ENCODE measurements around the gene ERGIC3.

Gene ERGIC3

DNA sequence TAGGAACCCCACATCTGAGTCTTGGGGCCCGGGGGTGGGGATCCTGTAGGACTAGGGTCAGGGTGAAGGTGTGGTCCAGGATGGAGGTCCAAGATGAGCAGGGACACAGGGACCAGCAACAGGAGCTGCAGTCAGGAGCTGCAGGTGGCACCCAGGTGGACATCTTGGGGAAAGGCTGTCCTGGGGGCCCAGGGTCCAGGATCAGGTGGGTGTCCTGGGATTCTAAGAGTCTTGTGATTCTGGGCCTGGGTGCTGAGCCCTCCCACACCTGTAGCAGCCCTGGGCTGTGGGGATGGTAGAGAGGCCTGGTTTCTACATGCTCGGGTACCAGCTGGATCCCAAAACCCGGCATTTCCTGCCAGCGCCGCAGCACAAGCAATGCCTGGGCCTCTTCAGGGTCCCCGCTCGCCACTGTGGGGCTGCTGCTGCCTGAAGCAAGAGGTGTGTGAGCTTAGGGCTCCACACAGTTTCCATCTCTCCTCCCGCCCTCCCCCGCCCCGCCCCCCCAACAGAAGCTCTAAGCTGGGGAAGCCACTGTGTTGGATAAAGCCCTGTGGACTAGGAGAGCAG lies 20.7 kb downstream of the ERGIC3 start:
- peak; percentile 36 for DNase-seq

DNA sequence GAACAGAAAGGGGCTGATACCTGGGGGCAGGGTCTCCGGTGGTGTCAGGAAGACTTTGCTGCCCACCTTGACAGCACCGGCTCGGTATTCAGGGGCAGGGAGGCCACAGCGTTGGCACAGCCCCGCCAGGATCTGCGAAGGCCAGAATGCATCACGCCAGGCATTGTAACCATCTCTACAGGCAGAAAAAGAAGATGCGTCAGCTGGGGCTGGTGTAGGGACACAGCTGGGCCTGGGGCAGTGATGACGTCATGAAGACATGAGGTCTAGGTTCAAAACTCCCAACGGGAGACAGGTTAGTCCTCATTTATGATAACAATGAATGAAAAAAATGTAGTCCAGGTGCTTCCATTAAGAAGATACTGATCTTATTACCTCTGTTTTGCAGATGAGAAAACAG lies 22.0 kb downstream of the ERGIC3 start:
- DNase-seq, result peak; percentile 21

DNA sequence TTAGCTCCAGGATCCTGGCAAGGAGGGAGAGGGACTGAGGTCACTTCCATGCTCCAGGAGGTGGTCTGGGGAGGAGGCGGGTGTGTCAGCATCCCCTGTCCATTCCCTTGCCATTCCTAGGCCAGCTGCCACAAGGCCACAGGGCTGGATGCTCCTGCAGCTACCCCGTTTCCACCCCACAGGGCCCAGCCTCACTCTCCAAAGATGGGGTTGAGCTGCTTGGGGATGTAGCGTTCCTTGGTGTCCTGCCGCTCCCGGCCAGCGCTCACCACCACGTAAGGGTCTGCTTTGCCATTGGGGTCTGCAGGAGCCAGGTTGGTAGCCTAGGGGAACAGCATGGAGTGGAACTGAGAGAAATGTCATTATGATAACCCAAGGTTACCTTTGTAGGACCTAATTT lies 23.0 kb downstream of the ERGIC3 start:
- DNase-seq, result peak; percentile 34

DNA sequence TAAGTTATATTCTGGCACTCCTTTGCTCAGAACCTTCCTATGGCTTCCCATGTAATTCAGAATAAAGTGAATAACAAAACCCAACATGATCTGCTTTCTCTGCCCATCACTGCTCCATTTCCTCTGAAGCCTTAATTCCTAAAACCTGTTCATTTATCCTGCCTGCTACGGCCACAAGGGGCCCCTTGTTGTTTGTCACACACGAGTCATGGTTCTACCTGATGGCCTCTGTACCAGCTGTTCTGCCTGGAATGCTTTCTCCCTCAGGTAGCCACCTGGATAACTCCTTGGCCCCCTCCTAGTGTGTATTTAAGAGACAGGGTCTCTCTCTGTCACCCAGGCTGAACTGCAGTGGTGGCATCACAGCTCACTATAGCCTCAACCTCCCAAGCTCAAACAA lies 26.8 kb downstream of the ERGIC3 start:
- peak; percentile 42 for DNase-seq

DNA sequence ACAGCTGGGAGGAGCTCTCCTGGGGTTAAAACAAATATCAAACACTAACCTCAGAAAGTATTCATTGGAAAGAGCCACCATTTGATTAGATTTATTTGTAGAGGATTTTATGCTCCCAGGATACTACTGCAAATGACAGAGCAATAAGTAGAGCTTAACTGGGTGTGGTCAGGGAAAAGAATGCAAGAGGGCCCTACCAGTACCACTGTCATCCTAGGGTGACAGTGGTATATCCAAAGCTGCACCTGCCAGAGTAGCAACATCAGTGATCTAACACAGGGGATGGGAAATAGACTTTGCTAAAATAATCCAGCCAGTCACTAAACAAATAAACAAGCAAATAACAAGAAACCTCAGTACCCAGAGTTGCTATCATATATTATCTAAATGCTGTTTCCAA lies 29.7 kb downstream of the ERGIC3 start:
- no peak for DNase-seq

DNA sequence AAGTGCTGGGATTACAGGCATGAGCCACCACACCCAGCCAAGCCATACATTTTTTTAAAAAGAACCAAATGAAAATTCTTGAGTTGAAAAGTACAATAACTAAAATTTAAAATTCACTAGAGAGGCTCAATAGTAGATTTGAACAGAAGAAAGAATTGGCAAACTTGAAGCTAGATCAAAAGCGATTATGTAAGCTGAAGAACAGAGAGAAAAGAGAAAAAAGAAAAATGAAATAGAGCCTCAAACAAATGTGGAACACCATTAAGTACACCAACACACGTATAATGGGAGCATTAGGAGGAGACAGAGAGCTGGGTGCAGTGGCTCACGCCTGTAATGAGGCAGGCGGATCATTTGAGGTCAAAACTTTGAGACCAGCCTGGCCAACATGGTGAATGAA lies 31.0 kb downstream of the ERGIC3 start:
- no peak for DNase-seq

DNA sequence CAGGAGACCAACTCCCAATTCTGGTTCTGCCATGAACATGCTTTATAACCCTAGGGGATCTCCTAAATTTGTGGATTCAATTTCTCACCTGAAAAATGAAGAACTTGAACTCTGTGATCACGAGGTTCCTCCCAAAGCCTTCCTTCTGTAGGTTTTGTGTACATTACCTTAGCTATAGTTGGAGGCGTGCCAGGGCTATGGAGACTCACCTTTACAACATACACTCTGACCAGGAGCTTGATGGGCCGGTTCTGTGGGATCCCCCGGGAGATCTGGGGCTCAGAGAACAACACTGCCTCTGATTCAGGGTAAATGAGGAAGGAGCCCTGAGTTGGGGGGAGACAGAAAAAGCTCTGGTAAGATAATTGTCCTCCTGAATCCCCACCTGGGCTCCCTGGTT lies 34.1 kb downstream of the ERGIC3 start:
- no peak for DNase-seq

DNA sequence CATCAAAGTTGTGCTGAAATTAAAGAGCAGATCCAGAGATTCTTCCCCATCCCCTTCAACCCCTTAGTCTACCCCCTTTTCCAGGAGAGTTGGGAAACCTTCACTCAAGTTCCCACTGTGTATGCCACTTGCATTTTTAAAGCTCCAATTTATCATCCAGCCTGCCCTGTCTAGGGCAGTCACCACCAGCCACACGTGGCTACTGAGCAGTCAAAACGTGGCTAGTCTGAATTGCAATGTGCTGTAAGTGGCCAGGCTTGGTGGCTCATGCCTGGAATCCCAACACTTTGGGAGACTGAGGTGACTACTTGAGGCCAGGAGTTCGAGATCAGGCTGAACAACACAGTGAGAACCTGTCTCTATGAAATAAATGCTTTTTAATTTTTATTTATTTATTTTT lies 34.9 kb downstream of the ERGIC3 start:
- DNase-seq, result no peak

DNA sequence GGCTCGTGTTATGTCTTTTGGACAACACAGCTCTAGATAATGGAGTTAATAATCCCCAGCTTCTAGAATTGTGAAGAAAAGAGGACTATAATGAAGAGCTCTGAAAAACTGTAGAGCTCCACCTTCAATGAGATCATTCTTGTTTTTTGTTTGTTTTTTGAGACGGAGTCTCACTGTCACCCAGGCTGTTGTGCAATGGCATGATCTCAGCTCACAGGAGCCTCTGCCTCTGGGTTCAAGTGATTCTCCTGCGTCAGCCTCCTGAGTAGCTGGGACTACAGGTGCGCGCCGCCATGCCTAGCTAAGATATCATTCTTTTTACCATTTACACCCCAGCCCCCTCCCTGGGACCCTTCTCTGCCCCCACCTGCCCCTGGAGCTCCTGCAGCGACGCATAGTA lies 36.6 kb downstream of the ERGIC3 start:
- DNase-seq, result peak; percentile 30

DNA sequence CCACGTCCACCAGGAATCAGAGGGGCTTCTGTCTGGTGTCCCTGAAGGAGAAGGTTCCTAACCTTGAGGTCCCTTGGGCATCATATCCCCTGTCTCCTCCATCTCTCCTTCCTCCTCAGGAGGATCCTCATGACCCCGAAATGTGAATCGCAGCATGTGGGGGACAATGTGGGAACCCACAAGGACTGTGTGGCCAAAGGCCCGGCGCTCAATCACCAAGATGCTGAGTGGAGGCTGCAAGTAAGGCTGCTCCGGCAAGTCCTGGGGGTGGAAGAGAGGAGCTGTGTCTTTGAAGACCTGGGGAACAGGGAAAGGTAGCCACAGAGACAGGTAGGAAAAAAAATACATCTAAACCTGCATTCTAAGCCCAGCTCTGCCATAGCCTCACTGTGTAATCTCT lies 37.3 kb downstream of the ERGIC3 start:
- peak; percentile 50 for DNase-seq

DNA sequence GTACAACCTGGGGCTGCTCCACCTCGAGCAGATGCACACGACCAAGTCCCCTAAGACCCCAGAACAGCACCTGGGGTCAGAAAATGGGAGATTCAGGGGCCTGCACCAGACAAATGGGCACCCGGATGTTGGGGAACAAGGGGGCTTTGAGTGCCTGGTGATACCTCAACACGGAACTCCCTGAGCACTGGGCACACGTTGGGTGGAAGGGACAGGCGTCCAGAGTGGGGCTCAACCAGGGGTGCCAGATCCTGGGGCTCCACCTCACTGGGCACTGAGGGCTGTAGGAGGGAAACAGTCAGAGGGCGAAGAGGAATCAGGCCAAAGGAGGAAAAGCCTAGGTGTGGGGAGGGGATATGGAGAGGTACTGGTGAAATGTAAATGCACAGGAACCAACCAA lies 40.3 kb downstream of the ERGIC3 start:
- no peak for DNase-seq

DNA sequence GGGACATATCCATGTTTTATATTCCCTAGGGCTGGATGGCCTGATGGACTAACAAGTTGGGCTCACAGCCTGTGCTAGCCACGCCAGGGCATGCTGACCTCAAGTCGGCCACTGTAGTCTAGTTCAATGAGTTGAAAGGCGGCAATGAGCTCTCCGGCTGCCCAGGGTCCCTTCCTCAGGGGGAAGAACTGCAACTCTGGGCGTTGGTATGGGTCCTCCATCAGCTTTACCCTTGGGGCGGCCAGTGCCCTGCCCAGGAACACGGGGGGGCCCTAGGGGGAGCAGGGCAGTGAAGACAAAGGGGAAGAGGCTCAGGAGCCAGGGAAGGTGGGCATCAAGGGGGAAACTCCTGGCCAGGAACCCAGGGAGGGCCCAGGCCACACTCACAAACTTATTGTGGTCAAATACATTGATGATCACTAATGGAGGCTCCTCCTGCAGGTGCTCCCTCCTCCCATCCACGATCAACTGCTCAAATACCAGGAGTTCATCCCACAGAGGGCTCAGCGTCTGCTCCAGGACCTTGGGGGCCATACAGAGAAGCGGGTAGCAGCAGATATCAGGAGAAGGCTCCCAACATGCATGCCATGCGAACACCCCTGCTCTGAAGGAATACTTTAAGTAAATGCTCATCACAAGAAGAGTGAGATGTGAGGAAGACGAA lies 41.0 kb downstream of the ERGIC3 start:
- no peak for DNase-seq

DNA sequence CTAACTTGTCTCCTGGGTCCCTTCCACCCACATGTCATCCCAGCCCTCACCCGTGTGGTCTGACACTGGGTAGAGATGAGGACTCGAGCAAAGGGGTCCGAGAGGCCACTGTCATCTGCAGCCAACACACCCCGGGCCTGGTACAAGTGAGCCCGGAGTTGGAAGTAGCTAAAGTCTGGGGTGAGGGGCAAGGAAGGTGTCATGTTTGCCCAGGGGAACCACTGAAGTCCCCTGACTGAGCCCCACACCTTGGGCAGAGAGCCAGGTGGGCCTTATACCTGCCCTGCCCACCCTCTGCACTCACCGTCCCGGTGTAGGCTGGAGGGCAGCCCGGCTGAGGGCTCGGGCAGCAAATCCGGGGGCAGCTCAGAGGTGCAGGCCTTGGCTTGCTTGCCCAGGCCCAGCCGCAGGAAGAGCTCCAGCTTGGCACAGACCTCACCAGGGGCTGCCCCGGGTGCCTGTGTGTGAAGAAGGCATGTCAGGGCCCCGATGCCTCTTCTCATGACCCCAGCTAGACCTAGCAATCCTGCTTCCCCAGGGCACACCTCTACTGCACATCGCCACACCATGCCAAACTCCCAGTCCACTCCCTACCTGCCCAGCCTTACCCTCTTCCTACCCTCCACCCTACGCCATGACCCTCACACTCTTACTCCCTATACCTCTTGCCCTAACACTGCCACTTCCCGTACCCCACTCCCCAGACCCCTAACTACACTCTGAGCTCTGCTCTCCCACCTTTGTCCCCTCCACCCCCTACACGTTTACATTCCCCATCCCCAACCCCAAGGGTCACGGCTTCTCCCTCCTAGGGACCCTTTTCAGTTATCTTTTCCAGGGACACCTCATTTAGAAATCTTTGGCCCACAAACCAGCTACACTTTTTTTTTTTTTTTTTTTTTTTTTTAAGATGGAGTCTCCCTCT lies 42.0 kb downstream of the ERGIC3 start:
- no peak for DNase-seq

DNA sequence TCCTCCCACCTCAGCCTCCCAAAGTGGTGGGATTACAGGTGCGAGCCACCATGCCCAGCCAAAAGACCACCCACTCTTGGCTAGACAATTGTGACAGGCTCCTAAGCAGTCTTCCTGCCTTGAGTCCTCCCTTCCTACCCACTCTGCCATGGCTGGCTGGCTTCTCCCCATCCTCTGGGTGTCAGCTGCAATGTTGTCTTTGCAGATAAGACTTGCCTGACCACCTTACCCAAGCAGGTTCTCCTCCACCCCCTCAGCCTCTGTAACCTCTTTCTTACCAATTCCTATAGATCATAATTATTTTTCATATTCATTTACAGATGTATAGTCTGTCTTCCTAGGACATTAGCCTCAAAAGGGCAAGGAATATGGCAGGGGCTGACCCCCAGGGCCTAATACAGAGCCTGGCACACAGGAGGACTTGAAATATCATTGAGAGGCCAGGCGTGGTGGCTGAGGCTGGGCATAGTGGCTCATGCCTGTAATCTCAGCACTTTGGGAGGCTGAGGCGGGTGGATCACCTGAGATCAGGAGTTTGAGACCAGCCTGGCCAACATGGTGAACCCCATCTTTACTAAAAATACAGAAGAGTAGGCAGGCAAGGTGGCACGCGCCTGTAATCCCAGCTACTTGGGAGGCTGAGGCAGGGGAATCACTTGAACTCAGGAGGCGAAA lies 45.0 kb downstream of the ERGIC3 start:
- no peak for DNase-seq

DNA sequence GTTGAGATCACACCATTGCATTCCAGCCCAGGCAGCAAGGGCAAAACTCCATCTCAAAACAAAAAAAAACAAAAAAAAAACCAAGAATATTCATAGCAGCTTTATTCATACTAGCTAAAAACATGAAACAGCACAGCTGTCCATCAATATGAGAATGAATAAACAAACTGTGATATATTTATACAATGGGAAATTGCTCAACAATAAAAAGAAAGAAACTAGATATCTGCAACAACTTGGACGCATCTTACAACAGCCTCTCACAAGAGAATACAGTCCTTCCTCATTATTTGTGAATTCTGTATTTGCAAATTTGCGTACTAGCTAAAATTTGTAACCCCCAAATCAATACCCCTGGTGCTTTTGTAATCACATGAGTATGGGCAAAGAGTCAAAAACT lies 45.6 kb downstream of the ERGIC3 start:
- no peak for DNase-seq

DNA sequence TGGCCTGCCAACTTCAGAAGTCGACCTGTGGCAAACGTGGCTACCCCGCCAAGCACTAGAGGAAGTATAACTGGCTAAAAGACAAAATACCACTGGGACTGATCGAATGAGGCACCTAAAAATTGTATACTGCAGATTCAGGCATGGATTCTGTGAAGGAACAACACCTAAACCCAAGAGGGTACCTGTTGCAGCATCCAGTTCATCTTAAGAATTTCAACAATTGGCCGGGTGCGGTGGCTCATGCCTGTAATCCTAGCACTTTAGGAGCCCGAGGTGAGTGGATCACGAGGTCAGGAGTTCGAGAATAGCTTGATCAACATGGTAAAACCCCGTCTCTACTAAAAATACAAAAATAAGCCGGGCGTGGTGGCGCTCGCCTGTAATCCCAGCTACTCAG lies 46.5 kb downstream of the ERGIC3 start:
- DNase-seq, result no peak

DNA sequence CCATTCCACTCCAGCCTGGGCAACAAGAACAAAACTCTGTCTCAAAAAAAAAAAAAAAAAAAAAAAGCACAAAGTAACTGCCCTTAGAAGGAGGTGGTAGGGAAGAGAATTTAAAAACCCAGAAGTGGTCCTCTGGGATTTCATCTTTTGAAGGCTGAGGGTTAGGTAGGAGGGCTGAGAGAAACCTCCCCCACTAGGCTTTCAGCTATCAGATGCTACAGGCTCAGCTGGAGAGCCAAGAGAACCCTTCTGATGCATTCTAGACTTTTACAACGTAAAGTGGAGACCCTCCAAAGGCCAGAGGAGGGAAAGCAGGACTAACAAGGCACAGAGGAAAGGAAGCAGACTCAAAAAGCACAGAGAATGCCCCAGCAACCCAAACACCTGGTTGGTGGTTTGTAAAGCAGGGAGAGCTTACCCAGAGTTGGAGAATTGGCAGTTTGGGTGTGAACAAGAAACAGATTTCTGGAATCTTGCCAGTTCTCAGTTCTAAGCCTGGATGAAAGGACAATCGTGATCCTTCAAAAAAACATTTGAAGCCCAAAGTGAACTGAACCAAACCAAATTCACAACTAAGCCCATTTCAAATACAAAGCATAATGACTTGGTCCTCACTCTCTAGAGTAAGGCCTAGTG lies 50.6 kb downstream of the ERGIC3 start:
- DNase-seq, result no peak

DNA sequence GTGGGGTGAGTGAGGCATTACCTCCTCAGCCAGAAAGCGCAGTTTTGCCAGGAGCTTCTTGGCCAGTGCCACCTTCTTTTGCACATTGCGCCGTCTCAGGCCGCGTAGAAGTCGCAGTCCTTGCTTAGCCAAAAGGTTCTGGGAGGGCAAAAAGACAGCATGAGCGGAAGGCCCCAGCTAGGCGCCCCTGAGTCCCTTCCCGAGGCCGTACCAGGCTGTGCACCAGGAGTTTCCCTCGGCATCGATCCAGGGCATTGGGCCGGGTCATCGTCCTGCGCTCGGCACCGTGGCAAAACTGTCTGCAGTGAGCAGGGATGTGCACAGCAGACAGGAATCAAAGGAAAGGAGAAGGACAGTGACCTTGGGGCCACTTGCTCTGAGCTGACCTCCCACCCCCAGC lies 53.6 kb downstream of the ERGIC3 start:
- DNase-seq, result no peak

DNA sequence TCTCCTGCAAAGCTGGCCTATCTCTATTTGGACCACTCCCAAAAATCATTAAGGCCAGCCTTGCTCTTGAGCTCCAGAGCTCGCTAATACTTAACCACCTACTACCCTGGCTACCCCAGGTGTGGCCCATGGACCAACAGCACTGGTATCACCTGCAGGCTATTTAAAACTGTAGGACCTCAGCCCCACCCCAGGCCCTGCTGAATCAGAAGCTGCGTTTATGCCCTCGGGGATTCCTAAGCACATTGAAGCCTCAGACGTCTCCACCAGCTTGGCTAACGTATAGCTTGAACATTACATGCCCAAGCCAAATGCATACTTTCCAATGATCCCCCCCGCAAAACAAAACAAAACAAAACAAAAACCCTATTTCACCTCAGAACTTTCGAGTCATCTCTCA lies 54.0 kb downstream of the ERGIC3 start:
- no peak for DNase-seq

DNA sequence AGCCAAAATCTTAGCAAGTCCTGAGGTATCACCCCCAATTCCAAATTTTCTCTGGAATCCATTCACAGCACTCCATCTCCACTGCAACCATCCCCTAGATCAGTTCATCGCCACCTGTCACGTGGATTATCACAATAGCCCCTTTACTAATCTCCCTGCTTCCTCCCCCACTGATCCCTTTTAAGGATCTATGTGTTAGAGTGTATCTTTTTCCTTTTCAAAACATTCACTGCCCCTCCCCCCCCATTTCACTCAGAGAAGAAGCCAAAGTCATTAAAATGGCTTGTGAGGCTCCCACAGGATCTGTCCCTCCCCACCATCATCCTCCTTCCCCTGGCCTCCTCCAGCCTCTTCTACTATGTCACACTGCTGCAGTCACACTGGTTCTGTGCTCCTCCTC lies 55.3 kb downstream of the ERGIC3 start:
- no peak for DNase-seq

DNA sequence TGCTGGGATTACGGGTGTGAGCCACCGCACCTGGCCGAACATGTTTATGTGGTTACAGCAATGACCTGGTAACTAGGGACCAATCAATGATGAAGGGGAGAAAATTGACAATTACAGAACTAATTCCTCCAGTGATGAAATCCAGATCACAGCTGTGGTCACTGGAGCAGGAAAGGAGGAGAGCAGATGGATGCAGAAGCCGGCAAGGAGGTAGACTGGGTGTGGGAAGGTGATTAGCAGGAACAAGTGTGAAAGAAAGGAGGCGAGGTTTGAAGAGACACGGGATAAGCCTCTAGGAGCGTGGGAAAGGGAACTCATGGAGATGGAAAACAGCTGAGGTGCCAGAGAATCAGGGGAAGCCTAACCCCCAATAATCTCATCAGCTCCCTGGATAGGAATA lies 56.6 kb downstream of the ERGIC3 start:
- no peak for DNase-seq

DNA sequence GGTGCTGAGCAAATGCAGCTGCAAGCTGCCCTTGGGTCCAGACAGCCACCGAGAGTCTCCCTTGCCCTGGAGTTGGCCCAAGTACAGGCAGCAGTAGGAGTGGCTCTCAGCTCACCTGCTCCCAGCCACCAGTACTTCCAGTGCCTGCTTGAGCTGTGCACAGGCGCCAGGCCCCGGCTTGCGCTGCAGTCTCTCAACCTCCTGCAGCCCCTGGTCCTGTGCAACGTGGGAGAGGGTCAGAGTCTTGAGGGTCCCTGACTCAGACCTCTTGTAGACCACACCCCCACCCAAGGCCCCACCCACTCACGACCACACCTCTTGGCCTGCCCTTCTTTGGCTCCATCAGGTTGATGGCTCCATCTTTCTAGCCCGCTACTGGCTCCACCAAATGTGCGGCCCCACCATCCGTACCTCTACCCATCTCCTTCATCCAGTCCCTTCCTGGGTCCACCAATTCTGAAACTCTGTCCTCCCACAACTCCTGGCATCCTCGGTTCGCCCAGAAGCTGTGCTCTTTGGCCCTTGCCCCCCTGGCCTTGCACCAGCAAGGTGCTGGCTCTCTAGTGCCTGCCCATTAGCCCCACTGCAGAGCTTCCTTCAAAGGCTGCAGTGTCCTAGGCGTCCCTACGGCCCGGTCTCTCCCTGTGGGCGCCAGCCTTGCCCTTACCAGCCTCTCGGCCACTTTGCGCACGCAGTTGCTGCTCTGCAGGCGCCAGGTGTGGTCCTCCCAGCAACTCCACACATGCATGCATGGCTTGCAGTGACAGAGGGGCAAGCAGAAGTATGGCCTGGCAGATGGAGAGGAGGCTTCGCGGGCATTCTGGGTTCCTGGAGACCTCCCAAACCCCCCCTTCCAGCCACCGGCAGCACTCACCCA lies 57.3 kb downstream of the ERGIC3 start:
- no peak for DNase-seq

Data from activated effector memory CD4-positive, alpha-beta T cell treated with anti-CD3 and anti-CD28 coated beads, Interleukin-2, amount 50 U/mL, for 16 hours (primary cell).